NCI-H187 treated with DMSO at 0.1 percent for 48 hours (cell line): ENCODE measurements around the gene RNF214.
"Not testable (repeated sequence)": the region's sequence is repeated elsewhere in the genome, so short reads cannot be mapped to it uniquely, and the experiment has no call there.

Experiments
- DNase-seq: peaks from one replicate; lab custom pipeline; 2025; lab: John Stamatoyannopoulos, UW

The RNF214 gene

GRCh38 chr11:117230999-117231841 is 1.3 kb upstream of the RNF214 start:
- no peak for DNase-seq

- no peak for DNase-seq
These were observed 704 bp upstream of the RNF214 start, which contains the start of gene PCSK7 for GRCh38 chr11:117231842-117232091. PCSK7 (minus strand) TSS chr11:117232073; CDS start chr11:117229844, 2,229 bp downstream.

DNA sequence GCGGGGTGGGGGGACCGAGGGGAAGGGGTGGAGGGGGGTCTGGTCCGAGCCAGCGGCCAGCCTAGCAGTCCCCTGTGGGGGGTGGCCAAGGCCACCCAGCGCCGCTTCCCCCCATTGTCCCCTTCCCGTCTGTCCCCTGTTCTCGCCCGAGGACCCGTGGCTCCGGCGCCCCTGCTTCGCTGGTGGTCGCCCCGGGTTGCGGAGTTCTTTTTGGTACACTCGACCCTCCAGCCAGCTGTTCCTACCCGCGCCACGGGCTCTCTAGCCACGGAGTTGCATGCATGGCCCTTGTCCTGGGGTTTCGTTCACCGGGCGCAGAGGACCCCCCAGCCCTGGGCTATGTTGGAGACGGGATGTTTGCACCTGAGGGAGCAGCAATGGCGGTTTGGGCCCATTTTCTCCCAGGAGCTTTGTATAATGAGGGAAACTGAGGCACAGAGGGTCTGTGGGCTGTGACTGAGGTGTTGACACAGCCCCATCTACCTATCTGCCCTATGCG is 489 bp downstream of the RNF214 start:
- no peak for DNase-seq

GRCh38 chr11:117238221-117238620 is 5.8 kb downstream of the RNF214 start:
- no peak for DNase-seq

- DNase-seq, result no peak
These were observed 6.8 kb downstream of the RNF214 start for GRCh38 chr11:117239295-117239694.

DNA sequence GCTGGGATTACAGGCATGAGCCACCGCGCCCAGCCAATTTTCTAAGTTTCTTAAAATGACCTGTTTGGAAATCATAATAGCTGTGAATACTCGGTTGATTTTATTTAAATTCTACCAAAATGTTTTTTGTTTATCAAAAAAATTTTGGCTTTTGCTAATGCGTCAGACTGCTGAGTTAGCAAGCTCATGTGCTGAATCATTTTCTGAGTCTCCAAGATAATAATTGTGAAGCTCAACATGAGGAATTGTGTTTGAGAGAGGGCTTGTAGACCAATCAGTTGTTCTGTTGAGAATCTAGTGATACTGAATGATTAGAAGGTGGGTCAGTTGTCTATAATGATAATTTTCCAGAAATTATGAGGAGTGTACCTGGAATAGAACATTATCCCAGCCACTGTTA is 15.9 kb downstream of the RNF214 start:
- no peak for DNase-seq

GRCh38 chr11:117249571-117249970 is 17.1 kb downstream of the RNF214 start:
- no peak for DNase-seq

GRCh38 chr11:117251506-117251905 is 19.0 kb downstream of the RNF214 start:
- DNase-seq, result no peak

DNA sequence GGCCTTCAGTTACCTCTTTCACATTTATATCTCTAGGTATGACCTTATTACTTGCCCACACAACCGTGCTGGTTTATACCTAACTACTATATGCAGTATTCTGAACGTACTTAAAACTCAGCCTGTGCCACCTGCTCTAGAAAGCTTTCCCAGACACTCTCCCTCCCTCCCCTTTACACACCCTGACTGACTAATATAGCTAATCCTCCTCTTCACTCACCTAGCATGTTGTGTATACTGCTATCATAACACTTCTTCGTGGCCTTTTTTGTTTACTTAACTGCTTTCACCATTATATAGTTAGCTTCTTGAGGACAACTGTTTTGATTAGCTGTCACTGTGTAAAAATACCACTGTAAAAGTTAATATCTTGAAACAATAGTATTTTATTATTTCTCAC is 23.5 kb downstream of the RNF214 start:
- no peak for DNase-seq

DNA sequence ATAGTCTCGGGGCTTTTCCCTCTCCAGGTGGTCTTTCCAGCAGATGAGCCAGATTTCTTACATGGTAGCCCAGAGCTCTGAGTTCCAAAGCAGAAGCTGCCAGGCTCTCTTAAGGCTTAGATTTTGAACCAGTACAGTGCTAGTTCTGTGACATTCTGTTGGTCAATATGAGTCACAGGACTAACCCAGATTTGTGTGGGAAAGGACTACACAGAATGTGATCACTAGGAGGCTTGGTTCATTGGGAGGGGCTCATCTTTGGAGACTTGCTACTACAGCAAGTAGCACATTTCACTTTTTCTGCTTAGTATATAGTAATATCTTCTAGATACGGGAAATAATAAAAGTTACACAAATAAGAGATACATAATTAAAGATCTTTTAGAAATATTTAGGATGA is 24.1 kb downstream of the RNF214 start:
- DNase-seq, result no peak

DNA sequence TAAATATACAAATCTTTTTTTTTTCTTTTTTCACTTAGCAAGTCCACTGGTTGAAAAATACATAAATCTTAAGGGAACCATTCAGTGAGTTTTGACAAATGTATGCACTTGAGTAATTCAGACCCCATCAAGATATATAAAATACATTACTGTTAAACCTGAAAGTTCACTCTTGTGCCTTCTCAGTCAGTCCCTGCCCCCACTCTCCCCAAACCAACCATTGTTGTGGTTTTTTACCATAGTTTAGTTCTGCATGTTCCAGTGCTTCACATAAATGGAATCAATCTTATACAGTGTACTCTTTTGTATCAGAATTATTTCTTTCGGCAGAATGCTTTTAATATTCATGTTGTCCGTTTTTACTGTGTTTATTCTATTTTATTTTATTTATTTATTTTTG is 26.1 kb downstream of the RNF214 start:
- DNase-seq, result no peak

- no peak for DNase-seq
These were observed 26.9 kb downstream of the RNF214 start for GRCh38 chr11:117259417-117259816.

DNA sequence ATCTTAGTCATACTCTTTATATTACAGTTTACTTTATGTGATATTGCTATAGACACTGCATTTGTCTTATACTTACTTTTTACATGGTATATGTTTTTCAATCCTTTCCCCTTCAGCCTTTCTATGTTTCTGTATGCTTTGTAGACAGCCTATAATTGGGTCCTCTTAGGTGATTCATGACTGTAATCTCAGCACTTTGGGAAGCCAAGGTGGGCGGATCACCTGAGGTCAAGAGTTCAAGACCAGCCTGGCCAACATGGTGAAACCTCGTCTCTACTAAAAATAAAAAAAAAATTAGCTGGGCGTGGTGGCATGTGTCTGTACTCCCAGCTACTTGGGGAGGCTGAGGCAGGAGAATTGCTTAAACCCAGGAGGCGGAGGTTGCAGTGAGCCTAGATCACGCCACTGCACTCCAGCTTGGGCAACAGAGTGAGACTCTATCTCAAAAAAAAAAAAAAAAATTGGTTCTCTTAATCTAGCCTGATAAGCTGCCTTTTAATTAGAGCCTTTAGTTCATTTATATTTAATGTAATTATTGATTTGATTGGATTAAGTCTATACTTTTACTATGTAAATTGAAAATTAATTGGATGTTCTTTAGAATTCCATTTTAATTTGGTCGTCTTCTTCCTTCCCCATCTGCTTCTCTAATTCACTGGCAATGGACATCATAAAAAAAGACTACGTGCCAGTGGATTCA is 32.3 kb downstream of the RNF214 start:
- DNase-seq, result not testable (repeated sequence)

DNA sequence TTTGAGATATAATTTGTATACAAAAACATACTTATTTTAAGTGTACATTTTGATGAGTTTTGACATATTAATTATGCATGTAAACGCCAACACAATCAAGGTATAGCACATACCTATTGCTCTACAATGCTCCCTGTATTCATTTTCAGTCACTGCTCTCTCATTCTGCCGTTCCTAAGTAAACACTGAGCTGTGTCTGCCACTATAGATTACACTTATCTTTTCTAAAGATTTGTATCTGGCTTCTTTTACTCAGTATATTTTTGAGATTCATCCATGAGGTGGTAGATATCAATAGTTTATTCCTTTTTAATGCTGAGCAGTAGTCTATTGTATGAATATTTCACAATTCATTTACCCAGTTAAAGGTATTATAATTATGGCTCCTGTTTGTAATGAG is 33.3 kb downstream of the RNF214 start:
- no peak for DNase-seq

GRCh38 chr11:117269856-117270255 is 37.4 kb downstream of the RNF214 start:
- DNase-seq, result no peak

GRCh38 chr11:117271208-117271607 is 38.7 kb downstream of the RNF214 start:
- no peak for DNase-seq

DNA sequence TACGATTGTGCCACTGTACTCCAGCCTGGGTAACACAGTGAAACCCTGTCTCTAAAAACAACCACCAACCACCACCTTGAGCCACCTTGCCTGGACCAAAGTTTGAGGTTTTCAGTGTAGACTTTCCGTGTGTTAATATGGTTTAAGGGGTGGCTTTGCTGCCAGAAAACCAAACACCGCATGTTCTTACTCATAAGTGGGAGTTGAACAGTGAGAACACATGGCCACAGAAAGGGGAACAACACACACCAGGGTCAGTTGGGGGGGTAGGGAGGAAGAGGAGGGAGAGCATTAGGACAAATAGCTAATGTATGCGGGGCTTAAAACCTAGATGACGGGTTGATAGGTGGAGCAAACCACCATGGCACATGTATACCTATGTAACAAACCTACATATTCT is 39.7 kb downstream of the RNF214 start:
- not testable (repeated sequence) for DNase-seq

DNA sequence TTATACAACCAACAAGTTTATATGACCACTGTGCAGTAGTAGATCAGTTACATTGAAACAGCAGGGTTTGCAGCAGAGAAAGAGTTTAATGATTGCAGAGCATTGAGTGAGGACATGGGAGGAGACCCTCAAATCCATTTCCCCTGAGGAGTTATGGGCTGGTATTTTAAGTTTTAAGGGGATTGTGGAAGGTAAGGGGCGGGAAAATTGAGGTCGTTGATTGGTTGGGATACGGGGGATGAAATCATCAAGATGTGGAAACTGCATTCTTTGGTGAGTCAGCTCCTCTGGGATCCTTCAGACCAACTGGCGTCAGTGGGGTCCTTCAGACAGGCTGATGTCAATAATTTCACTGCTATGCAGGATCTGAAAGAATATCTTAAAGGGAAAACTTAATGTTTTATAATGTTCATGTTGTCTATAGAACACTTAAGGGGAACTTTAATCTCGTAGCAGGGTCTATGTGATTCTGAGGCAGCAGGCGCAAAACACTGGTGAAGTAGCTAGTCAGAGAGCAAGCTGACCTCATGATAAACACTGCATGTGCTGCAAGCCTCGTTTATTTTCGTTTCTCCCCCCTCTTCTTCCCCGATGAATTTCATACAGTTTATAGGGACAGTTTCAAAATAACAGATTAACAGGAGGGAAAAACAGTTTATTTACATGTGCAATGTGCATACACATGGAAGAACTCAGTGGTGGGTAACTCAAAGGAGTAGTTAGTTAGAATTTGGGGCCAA is 41.2 kb downstream of the RNF214 start:
- no peak for DNase-seq

DNA sequence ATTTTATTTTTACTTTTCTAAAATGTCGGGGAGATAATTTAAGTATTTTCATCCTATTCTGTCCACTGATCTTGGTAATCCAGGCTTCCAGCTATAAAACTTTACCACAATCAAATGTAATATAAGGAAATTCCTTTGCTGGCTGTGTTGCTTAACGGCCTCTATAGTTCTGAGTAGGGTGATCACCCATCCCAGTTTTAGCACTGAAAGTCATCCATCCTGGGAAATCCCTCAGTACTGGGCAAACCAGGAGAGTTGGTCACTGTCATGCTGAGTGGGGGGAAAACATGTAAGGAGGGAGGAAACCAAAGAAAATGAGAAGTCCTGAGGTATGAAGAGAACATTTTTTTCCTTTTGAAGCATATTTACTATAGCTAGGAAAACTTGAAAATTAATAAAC is 45.9 kb downstream of the RNF214 start:
- no peak for DNase-seq

- no peak for DNase-seq
These were observed 47.4 kb downstream of the RNF214 start for GRCh38 chr11:117279711-117280376.

DNA sequence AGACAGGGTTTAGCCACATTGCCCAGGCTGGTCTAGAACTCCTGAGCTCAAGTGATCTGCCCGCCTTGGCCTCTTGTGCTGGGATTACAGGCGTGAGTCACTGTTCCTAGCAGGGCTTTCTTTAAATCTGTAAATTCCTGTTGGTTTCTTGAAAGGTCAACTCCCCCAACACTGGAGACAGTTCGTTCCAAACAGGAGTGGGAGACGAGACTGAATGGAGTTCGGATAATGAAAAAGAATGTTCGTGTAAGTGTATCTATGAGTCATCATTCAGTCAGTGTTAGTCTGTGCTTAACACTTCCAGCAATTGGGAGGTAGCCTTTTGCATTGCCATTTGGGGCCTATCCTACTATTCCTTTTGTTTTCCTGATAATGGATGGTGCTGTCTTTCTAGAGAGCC is 48.7 kb downstream of the RNF214 start:
- DNase-seq, result no peak

GRCh38 chr11:117281869-117282268 is 49.4 kb downstream of the RNF214 start:
- DNase-seq, result no peak
